Mononuclear cell (primary cell): ENCODE data around the gene UBE2M. TPM values are rescaled to one million over a fixed set of nuclear protein-coding genes. Genes with fewer than 3 reads are reported as not detected.
A peak's percentile ranks its signal among the peaks of the same experiment; 100 is the strongest.
"Not testable (repeated sequence)": the region's sequence is repeated elsewhere in the genome, so short reads cannot be mapped to it uniquely, and the experiment has no call there.

Experiments used
- H3K27me3 ChIP-seq: 2 replicates; pipeline ENCODE4 v1.6.0; 2011; ENCODE audit warnings: low read length, control low read depth; ENCODE audit not compliant: insufficient read depth
- H3K4me1 ChIP-seq: 2 replicates; pipeline ENCODE4 v1.5.1; 2011; ENCODE audit warnings: mild to moderate bottlenecking, low read length, control low read depth; ENCODE audit not compliant: insufficient read depth
- H3K4me3 ChIP-seq: 2 replicates; pipeline ENCODE4 v1.5.1; 2011; ENCODE audit warnings: mild to moderate bottlenecking, low read length, moderate library complexity
- H3K9me3 ChIP-seq: 2 replicates; pipeline ENCODE4 v1.5.1; 2011; ENCODE audit warnings: low read depth, mild to moderate bottlenecking, control low read depth, low read length
- total RNA-seq: library from RNA; depleted of rRNA; stranded (reverse); fragments of >200 nt; gene quantifications from one replicate; pipeline ENCODE4 v1.2.3, GENCODE V29; 2012

Gene UBE2M
- 22.5 TPM for total RNA-seq

- Histone ChIP-seq H3K9me3 (no peaks in the 10 kb centered on the region), H3K4me1 (peaks cover 72% of the 10 kb centered on the region), H3K27me3 (peaks cover 7% of the 10 kb centered on the region), H3K4me3 (peak within 1 kb of the TSS; percentile 67)
Measured at GRCh38 chr19:58558066-58558622, at the start of gene UBE2M. Gene UBE2M (minus strand): TSS chr19:58558611. CDS start chr19:58558381, 230 bp downstream.

- H3K9me3 ChIP-seq, H3K27me3 ChIP-seq, H3K4me3 ChIP-seq, H3K4me1 ChIP-seq: not testable (repeated sequence)
Measured at GRCh38 chr19:58607213-58607612, 48.8 kb upstream of the UBE2M start.

GRCh38 chr19:58606251-58606896 lies 48.0 kb upstream of the UBE2M start:
- H3K4me3 ChIP-seq, H3K9me3 ChIP-seq, H3K27me3 ChIP-seq, H3K4me1 ChIP-seq: not testable (repeated sequence)

- Histone ChIP-seq H3K27me3 (no peaks in the 10 kb centered on the region), H3K4me3 (no peak overlapping the region), H3K4me1 (peaks cover 3% of the 10 kb centered on the region), H3K9me3 (no peaks in the 10 kb centered on the region)
Measured at GRCh38 chr19:58586133-58586765, 27.8 kb upstream of the UBE2M start.

GRCh38 chr19:58585442-58586132 lies 27.2 kb upstream of the UBE2M start:
- peaks cover 8% of the 10 kb centered on the region for H3K4me1 ChIP-seq
- no peak overlapping the region for H3K4me3 ChIP-seq
- no peaks in the 10 kb centered on the region for H3K9me3 ChIP-seq
- no peaks in the 10 kb centered on the region for H3K27me3 ChIP-seq

GRCh38 chr19:58584498-58585441 lies 26.4 kb upstream of the UBE2M start:
- Histone ChIP-seq H3K9me3 (no peaks in the 10 kb centered on the region), H3K27me3 (no peaks in the 10 kb centered on the region), H3K4me1 (peaks cover 8% of the 10 kb centered on the region), H3K4me3 (no peak overlapping the region)

- Histone ChIP-seq H3K9me3 (no peaks in the 10 kb centered on the region), H3K4me3 (no peak overlapping the region), H3K27me3 (no peaks in the 10 kb centered on the region), H3K4me1 (peaks cover 8% of the 10 kb centered on the region)
Measured at GRCh38 chr19:58582985-58583384, 24.6 kb upstream of the UBE2M start.

GRCh38 chr19:58581227-58582141 lies 23.1 kb upstream of the UBE2M start:
- H3K27me3 ChIP-seq = no peaks in the 10 kb centered on the region
- H3K9me3 ChIP-seq = no peaks in the 10 kb centered on the region
- peaks cover 8% of the 10 kb centered on the region for H3K4me1 ChIP-seq
- no peak overlapping the region for H3K4me3 ChIP-seq

- Histone ChIP-seq H3K4me1 (peaks cover 20% of the 10 kb centered on the region), H3K4me3 (no peak overlapping the region), H3K9me3 (no peaks in the 10 kb centered on the region), H3K27me3 (no peaks in the 10 kb centered on the region)
Measured at GRCh38 chr19:58579473-58580142, 21.2 kb upstream of the UBE2M start.

GRCh38 chr19:58578012-58578925 lies 19.9 kb upstream of the UBE2M start:
- Histone ChIP-seq H3K27me3 (no peaks in the 10 kb centered on the region), H3K9me3 (no peaks in the 10 kb centered on the region), H3K4me1 (peaks cover 31% of the 10 kb centered on the region), H3K4me3 (no peak overlapping the region)

- H3K4me3 ChIP-seq, H3K27me3 ChIP-seq, H3K9me3 ChIP-seq: not testable (repeated sequence)
- peaks cover 31% of the 10 kb centered on the region for H3K4me1 ChIP-seq
Measured at GRCh38 chr19:58577581-58577980, 19.2 kb upstream of the UBE2M start.

GRCh38 chr19:58575183-58576041 lies 17.0 kb upstream of the UBE2M start:
- H3K27me3 ChIP-seq = no peaks in the 10 kb centered on the region
- peaks cover 35% of the 10 kb centered on the region for H3K4me1 ChIP-seq
- no peaks in the 10 kb centered on the region for H3K9me3 ChIP-seq
- peak overlapping the region; percentile 84 for H3K4me3 ChIP-seq
